Keratinocyte (primary cell): Measurements from ENCODE around the gene CIAPIN1. TPM values are rescaled to one million over a fixed set of nuclear protein-coding genes. Genes with fewer than 3 reads are reported as not detected.

Source experiments
- DNase-seq: peaks from one replicate; pipeline ENCODE4 v3.0.0-alpha.2; 2011; ENCODE audit warnings: low read depth, missing footprints, low spot score
- FAIRE-seq: peaks from 2 replicates; lab custom pipeline; 2011; peaks lifted over from hg19 to GRCh38; lab: Jason Lieb, UNC
- H2AFZ ChIP-seq: 2 replicates; pipeline ENCODE4 v1.6.0; 2012; ENCODE audit warnings: low read length, control low read depth, inconsistent platforms; ENCODE audit not compliant: control insufficient read depth
- H3K27ac ChIP-seq: 2 replicates; pipeline ENCODE4 v1.5.1; 2011; ENCODE audit warnings: low read length; ENCODE audit not compliant: control insufficient read depth, insufficient read depth
- H3K27me3 ChIP-seq: 3 replicates; pipeline ENCODE4 v1.6.0; 2011; ENCODE audit warnings: low read length; ENCODE audit not compliant: control insufficient read depth, insufficient read depth; ENCODE audit errors: extremely low read depth
- H3K36me3 ChIP-seq, 2 experiments: 2 replicates in 1 of 2; 3 replicates in 1 of 2; pipeline ENCODE4 v1.5.1; 2011; ENCODE audit warnings: low read length in 2 of 2, mild to moderate bottlenecking in 1 of 2; ENCODE audit not compliant: control insufficient read depth in 2 of 2, insufficient read depth in 2 of 2; ENCODE audit errors: extremely low read depth in 1 of 2
- H3K4me1 ChIP-seq: 3 replicates; pipeline ENCODE4 v1.5.1; 2011; ENCODE audit warnings: low read length; ENCODE audit not compliant: control insufficient read depth, insufficient read depth; ENCODE audit errors: extremely low read depth
- H3K4me2 ChIP-seq: 3 replicates; pipeline ENCODE4 v1.6.0; 2011; ENCODE audit warnings: low read depth, low read length; ENCODE audit not compliant: control insufficient read depth, insufficient read depth; ENCODE audit errors: extremely low read depth
- H3K4me3 ChIP-seq, 3 experiments: fragments of 200-600 bp in 1 of 3; sonication (generic) in 1 of 3; 2 replicates in 2 of 3; 3 replicates in 1 of 3; pipeline ENCODE4 v1.5.1; 2011 to 2016; ENCODE audit warnings: low read length in 3 of 3, mild to moderate bottlenecking in 3 of 3, control low read depth in 2 of 3, inconsistent platforms in 1 of 3, low read depth in 1 of 3, mixed read lengths in 1 of 3, mixed run types in 1 of 3, moderate library complexity in 1 of 3; ENCODE audit not compliant: control insufficient read depth in 2 of 3, insufficient read depth in 2 of 3; ENCODE audit errors: extremely low read depth in 1 of 3
- H3K79me2 ChIP-seq: 2 replicates; pipeline ENCODE4 v1.6.0; 2012; ENCODE audit warnings: low read length; ENCODE audit not compliant: control insufficient read depth, insufficient read depth
- H3K9ac ChIP-seq: 3 replicates; pipeline ENCODE4 v1.6.0; 2011; ENCODE audit warnings: low read length; ENCODE audit not compliant: control insufficient read depth, insufficient read depth; ENCODE audit errors: extremely low read depth
- H3K9me1 ChIP-seq: 3 replicates; pipeline ENCODE4 v1.6.0; 2011; ENCODE audit warnings: low read length; ENCODE audit not compliant: control insufficient read depth, insufficient read depth; ENCODE audit errors: extremely low read depth
- H3K9me3 ChIP-seq: 2 replicates; pipeline ENCODE4 v1.5.1; 2012; ENCODE audit warnings: low read depth, low read length; ENCODE audit not compliant: control insufficient read depth
- H4K20me1 ChIP-seq: 3 replicates; pipeline ENCODE4 v1.6.0; 2011; ENCODE audit warnings: low read length; ENCODE audit not compliant: control insufficient read depth, insufficient read depth; ENCODE audit errors: extremely low read depth
- CTCF ChIP-seq, 3 experiments: IDR thresholded peaks in 1 of 3; conservative IDR thresholded peaks in 1 of 3; optimal IDR thresholded peaks in 1 of 3; 2 replicates in 2 of 3; 3 replicates in 1 of 3; pipeline versions ENCODE3 to v1.5.1; 2011; ENCODE audit warnings: low read length in 3 of 3, mild to moderate bottlenecking in 3 of 3, moderate library complexity in 2 of 3, control low read depth in 1 of 3, inconsistent platforms in 1 of 3; ENCODE audit not compliant: insufficient read depth in 2 of 3; ENCODE audit errors: extremely low read depth in 1 of 3
- EZH2 ChIP-seq: IDR thresholded peaks from one replicate; pipeline ENCODE4 v1.6.1; 2012; ENCODE audit warnings: inconsistent platforms, mild to moderate bottlenecking, low read length, moderate library complexity
- dilution Hi-C: fragments of 300-500 bp; cut with MboI; formaldehyde crosslinking; loops from one replicate; pipeline ENCODE4 v1.7.0; 2020; ENCODE audit warnings: low sequenced_read_pairs; ENCODE audit not compliant: extremely low pct_ligation_motif_present
- polyA plus RNA-seq, 5 experiments: library from polyadenylated mRNA; depleted of rRNA in 3 of 5; stranded (reverse) in 3 of 5; stranded (forward) in 1 of 5; unstranded in 1 of 5; fragments of >200 nt; gene quantifications; 1 replicate in 1 of 5; 2 replicates in 3 of 5; 3 replicates in 1 of 5; pipeline versions ENCODE4 v1.2.1 to v1.2.3, GENCODE V29; 2011 to 2012; ENCODE audit warnings: missing spikeins in 2 of 5, low read depth in 1 of 5, low replicate concordance in 1 of 5

CIAPIN1 gene
- polyA plus RNA-seq, 1 donor (not counting 4 experiments of a cell fraction or from before 2014, with no cell fraction given) = 75.4 TPM

DNA sequence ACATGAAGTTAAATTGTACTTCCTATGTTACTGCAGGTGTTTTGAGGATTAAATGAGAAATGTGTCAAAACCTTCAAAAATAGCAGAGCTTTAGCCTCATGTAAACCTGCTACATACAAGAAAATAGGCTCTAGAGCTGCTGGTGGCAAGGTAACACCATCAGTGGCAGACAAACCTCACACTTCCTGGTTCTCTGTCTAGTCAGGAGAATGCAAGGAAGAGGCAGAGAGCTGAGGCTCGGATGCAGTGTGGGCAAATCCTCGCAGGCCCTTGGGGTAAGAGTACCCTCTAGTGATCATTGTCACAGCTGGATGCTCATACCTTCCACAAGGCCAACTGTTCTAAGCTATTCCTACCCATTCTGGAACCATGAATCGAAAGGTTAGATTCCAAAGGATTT lies 14.2 kb downstream of the CIAPIN1 start:
- Histone ChIP-seq H3K36me3 (peaks cover 44% of the 10 kb centered on the region in 2 experiments), H3K9me3 (no peaks in the 10 kb centered on the region), H3K79me2 (no peaks in the 10 kb centered on the region), H4K20me1 (no peaks in the 10 kb centered on the region), H3K9me1 (no peaks in the 10 kb centered on the region), H3K4me3 (no peak overlapping the region), H2AFZ (no peak overlapping the region), H3K27me3 (no peaks in the 10 kb centered on the region), H3K9ac (no peak overlapping the region), H3K27ac (no peak overlapping the region), H3K4me1 (no peaks in the 10 kb centered on the region), H3K4me2 (no peak overlapping the region)
- FAIRE-seq (no peak), DNase-seq (no peak)
- dilution Hi-C loops = no loop called here
- no peak for TF ChIP-seq EZH2
- TF ChIP-seq CTCF (optimal IDR thresholded peaks at IDR 0.05 in 1 of 3, IDR thresholded peaks at IDR 0.05 in 1 of 3, conservative IDR thresholded peaks at IDR 0.05 in 1 of 3; ENCODE audit: extremely low read depth in 1 of 3, insufficient read depth in 2 of 3, low read length in 3 of 3) = no peak

DNA sequence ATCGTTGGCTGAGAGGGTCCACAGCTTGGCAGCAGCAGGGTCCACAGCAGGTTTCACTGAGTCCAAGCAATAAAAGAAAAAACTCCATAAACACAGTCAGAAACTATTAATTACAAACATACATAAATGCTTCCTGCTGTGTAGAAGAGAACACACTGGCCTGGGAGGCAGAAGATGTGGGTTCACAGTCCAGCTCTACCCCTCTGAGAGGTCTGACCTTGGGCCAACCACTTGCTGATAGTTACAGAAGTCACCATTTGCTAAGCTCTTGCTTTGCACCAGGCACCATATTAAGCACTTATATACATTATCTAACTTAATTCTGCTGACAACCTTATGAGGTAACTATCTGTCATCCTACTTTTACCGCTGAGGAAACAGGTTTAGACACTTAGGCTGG lies 14.7 kb downstream of the CIAPIN1 start:
- FAIRE-seq (no peak), DNase-seq (no peak)
- Histone ChIP-seq H3K27me3 (no peaks in the 10 kb centered on the region), H2AFZ (no peak overlapping the region), H3K36me3 (peaks cover 44 to 46% of the 10 kb centered on the region in 2 experiments), H4K20me1 (no peaks in the 10 kb centered on the region), H3K9me1 (no peaks in the 10 kb centered on the region), H3K4me3 (no peak overlapping the region), H3K79me2 (no peaks in the 10 kb centered on the region), H3K27ac (no peak overlapping the region), H3K4me1 (no peaks in the 10 kb centered on the region), H3K9me3 (no peaks in the 10 kb centered on the region), H3K9ac (no peak overlapping the region), H3K4me2 (no peak overlapping the region)
- dilution Hi-C loops = no loop called here
- TF ChIP-seq CTCF (optimal IDR thresholded peaks at IDR 0.05 in 1 of 3, IDR thresholded peaks at IDR 0.05 in 1 of 3, conservative IDR thresholded peaks at IDR 0.05 in 1 of 3; ENCODE audit: extremely low read depth in 1 of 3, insufficient read depth in 2 of 3, low read length in 3 of 3) (no peak), EZH2 (no peak)
